ENCODE measurements around the gene CEP350.

CEP350 gene

DNA sequence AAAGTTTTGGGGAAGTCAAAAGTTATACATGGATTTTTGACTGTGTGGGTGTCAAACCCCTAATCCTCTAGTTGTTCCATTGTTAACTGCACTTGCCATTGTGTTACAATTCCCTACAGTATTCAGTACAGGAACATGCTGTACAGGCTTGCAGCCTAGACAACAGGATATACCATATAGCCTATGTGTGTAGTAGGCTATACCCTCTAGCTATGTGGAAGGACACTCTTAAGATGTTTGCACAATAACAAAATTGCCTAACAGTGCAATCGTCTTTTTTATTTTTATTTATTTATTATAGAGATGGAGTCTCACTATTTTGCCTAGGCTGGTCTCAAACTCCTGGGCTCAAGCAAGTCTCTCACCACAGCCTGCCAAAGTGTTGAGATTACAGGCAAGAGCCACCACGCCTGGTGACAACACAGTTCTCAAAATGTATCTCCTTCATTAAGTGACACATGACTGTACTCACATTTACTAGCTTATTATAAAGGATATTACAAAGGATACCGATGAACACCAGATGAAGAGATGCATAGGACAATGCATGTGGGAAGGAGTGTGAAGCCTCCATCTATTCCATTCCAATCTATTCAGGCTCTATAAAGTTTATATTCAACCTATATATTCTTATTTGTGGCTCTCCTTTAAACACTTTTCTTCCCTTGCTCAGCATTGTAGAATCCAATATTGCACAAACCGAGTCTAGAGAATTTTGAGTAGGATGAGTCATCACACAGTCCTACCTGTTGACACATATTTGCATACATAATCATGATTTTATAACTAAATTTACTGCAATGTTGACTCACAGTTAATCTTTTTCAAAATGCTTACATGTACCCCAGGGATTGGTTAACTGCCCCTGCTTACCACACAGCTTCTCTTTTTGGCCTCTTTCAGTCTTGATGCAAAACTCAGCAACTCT, 28.4 kb upstream of the CEP350 start:
- H3K27ac Mint-ChIP-seq, result no peak overlapping the region
- no peaks in the 10 kb centered on the region for H3K9me3 Mint-ChIP-seq
- TF ChIP-seq, protein P1, sequence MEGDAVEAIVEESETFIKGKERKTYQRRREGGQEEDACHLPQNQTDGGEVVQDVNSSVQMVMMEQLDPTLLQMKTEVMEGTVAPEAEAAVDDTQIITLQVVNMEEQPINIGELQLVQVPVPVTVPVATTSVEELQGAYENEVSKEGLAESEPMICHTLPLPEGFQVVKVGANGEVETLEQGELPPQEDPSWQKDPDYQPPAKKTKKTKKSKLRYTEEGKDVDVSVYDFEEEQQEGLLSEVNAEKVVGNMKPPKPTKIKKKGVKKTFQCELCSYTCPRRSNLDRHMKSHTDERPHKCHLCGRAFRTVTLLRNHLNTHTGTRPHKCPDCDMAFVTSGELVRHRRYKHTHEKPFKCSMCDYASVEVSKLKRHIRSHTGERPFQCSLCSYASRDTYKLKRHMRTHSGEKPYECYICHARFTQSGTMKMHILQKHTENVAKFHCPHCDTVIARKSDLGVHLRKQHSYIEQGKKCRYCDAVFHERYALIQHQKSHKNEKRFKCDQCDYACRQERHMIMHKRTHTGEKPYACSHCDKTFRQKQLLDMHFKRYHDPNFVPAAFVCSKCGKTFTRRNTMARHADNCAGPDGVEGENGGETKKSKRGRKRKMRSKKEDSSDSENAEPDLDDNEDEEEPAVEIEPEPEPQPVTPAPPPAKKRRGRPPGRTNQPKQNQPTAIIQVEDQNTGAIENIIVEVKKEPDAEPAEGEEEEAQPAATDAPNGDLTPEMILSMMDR (IDR thresholded peaks at IDR 0.05; ENCODE audit: unreplicated experiment in 3 of 3), result no peak
- H3K4me3 Mint-ChIP-seq, result no peak overlapping the region
- H3K36me3 Mint-ChIP-seq (ENCODE audit: low read depth), result no peaks in the 10 kb centered on the region
- H3K27me3 Mint-ChIP-seq (ENCODE audit: low read depth), result no peaks in the 10 kb centered on the region
- peaks cover 20% of the 10 kb centered on the region for H3K4me1 Mint-ChIP-seq

- Mint-ChIP-seq H3K36me3 (ENCODE audit: low read depth) (no peaks in the 10 kb centered on the region), H3K27ac (no peak overlapping the region), H3K4me1 (peaks cover 15% of the 10 kb centered on the region), H3K9me3 (no peaks in the 10 kb centered on the region), H3K27me3 (ENCODE audit: low read depth) (no peaks in the 10 kb centered on the region), H3K4me3 (no peak overlapping the region)
- TF ChIP-seq, protein P1 (IDR thresholded peaks at IDR 0.05; ENCODE audit: unreplicated experiment in 3 of 3), result no peak
Measured at GRCh38 chr1:179926850-179927205, 27.8 kb upstream of the CEP350 start.

GRCh38 chr1:179929955-179930798, 24.4 kb upstream of the CEP350 start:
- TF ChIP-seq, protein P1 (IDR thresholded peaks at IDR 0.05; ENCODE audit: unreplicated experiment in 3 of 3), result no peak
- H3K9me3 Mint-ChIP-seq, result no peaks in the 10 kb centered on the region
- peaks cover 16% of the 10 kb centered on the region for H3K4me1 Mint-ChIP-seq
- H3K27me3 Mint-ChIP-seq (ENCODE audit: low read depth), result peaks cover 6% of the 10 kb centered on the region
- H3K4me3 Mint-ChIP-seq, result no peak overlapping the region
- no peaks in the 10 kb centered on the region for H3K36me3 Mint-ChIP-seq (ENCODE audit: low read depth)
- no peak overlapping the region for H3K27ac Mint-ChIP-seq

DNA sequence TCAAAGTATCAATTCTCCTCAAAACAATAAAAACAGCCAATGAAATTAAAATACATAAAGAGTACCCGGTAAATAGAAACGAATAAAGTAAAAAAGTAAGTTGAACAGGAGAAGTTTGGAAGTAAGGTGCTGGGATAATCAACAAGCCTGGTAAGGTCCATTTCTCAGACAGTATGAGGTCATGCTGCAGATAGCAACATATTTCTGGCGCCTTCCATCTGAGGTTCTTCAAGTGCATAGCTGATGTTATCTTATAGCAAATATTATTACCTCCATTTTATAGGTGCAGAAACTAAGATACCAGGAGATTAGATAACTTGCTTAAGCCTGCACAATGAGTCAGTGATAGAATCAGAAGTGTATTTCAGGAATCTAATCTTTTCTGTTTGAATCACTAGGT, 23.7 kb upstream of the CEP350 start:
- Mint-ChIP-seq H3K4me1 (peaks cover 16% of the 10 kb centered on the region), H3K36me3 (ENCODE audit: low read depth) (no peaks in the 10 kb centered on the region), H3K27me3 (ENCODE audit: low read depth) (peaks cover 10% of the 10 kb centered on the region), H3K9me3 (no peaks in the 10 kb centered on the region), H3K27ac (no peak overlapping the region), H3K4me3 (no peak overlapping the region)
- TF ChIP-seq, protein P1 (IDR thresholded peaks at IDR 0.05; ENCODE audit: unreplicated experiment in 3 of 3), result no peak

DNA sequence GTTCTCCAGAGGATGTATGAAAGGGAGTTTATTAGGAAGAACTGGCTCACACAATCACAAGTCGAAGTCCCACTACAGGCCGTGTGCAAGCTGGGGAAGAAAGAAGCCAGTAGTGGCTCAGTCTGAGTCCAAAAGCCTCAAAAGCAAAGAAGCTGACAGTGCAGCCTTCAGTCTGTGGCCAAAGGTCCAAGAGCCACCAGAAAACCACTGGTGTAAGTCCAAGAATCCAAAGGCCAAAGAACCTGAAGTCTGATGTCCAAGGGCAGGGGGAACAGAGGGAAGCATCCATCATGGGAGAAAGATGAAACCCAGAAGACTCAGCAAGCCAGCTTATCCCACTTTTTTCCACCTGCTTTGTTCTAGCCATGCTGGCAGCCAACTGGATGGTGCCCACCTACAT, 21.4 kb upstream of the CEP350 start:
- H3K27ac Mint-ChIP-seq, result no peak overlapping the region
- no peaks in the 10 kb centered on the region for H3K36me3 Mint-ChIP-seq (ENCODE audit: low read depth)

More for the DNA sequence above, 21.4 kb upstream of the CEP350 start:
- no peak overlapping the region for H3K4me3 Mint-ChIP-seq
- H3K27me3 Mint-ChIP-seq (ENCODE audit: low read depth), result peaks cover 10% of the 10 kb centered on the region
- H3K4me1 Mint-ChIP-seq, result peaks cover 34% of the 10 kb centered on the region
- H3K9me3 Mint-ChIP-seq, result no peaks in the 10 kb centered on the region
- TF ChIP-seq, protein P1 (IDR thresholded peaks at IDR 0.05; ENCODE audit: unreplicated experiment in 3 of 3), result no peak
